WTC11 (cell line): Measurements from ENCODE around the gene PRTFDC1. TPM values are rescaled to one million over a fixed set of nuclear protein-coding genes. Genes with fewer than 3 reads are reported as not detected.

Source experiments
- ATAC-seq: fragments of 200-7000 bp; cut with Tn5 transposase; 2 replicates; pipeline ENCODE4 v1.10.0; 2021; ENCODE audit warnings: mild to moderate bottlenecking, moderate library complexity
- CTCF ChIA-PET: fragments of 300-600 bp; sonication (Branson Sonifier 250); formaldehyde crosslinking; loops from one replicate; lab custom pipeline; 2021; ENCODE audit warnings: antibody characterized with exemption; lab: Charles Lee
- POLR2A ChIA-PET: fragments of 350-600 bp; sonication (Branson Sonifier 250); formaldehyde crosslinking; loops from one replicate; lab custom pipeline; 2021; ENCODE audit warnings: antibody characterized with exemption; lab: Charles Lee
- DNase-seq: peaks from one replicate; pipeline ENCODE4 v3.0.0; 2021; ENCODE audit warnings: low spot score
- H3K27ac Mint-ChIP-seq: 2 replicates; pipeline ENCODE4 v1.8.0; 2021; ENCODE audit warnings: mixed read lengths
- H3K27me3 Mint-ChIP-seq: 2 replicates; pipeline ENCODE4 v1.8.0; 2021; ENCODE audit warnings: low read depth, mild to moderate bottlenecking, moderate library complexity, mixed read lengths
- H3K36me3 Mint-ChIP-seq: 2 replicates; pipeline ENCODE4 v1.8.0; 2021; ENCODE audit warnings: mixed read lengths
- H3K4me1 Mint-ChIP-seq: 2 replicates; pipeline ENCODE4 v1.8.0; 2022; ENCODE audit warnings: mixed read lengths
- H3K4me3 Mint-ChIP-seq: 2 replicates; pipeline ENCODE4 v1.8.0; 2021; ENCODE audit warnings: mild to moderate bottlenecking, moderate library complexity, mixed read lengths
- H3K9me3 Mint-ChIP-seq: 2 replicates; pipeline ENCODE4 v1.8.0; 2021; ENCODE audit warnings: mixed read lengths
- AR ChIP-seq: fragments of 250-450 bp; sonication (Bioruptor Pico); IDR thresholded peaks from 2 replicates; pipeline ENCODE4 v1.9.0; 2021; ENCODE audit warnings: mild to moderate bottlenecking
- ATF6 ChIP-seq: sonication (generic); formaldehyde crosslinking; IDR thresholded peaks from 2 replicates; pipeline ENCODE4 v1.8.1; 2023; ENCODE audit warnings: mild to moderate bottlenecking, missing genetic modification reagents
- CBFB ChIP-seq: sonication (generic); formaldehyde crosslinking; IDR thresholded peaks from 2 replicates; pipeline ENCODE4 v1.8.1; 2022; ENCODE audit warnings: mild to moderate bottlenecking, low read depth, missing genetic modification reagents
- CREM ChIP-seq: sonication (generic); formaldehyde crosslinking; IDR thresholded peaks from 2 replicates; pipeline ENCODE4 v1.8.1; 2022; ENCODE audit warnings: mild to moderate bottlenecking, missing genetic modification reagents, moderate library complexity
- E2F5 ChIP-seq: sonication (generic); formaldehyde crosslinking; IDR thresholded peaks from 2 replicates; pipeline ENCODE4 v1.8.1; 2022; ENCODE audit warnings: mild to moderate bottlenecking, moderate library complexity, missing genetic modification reagents
- ERG ChIP-seq: fragments of 250-450 bp; sonication (Bioruptor Pico); IDR thresholded peaks from 2 replicates; pipeline ENCODE4 v1.8.0; 2021; ENCODE audit warnings: mild to moderate bottlenecking
- ESRRA ChIP-seq: sonication (generic); formaldehyde crosslinking; IDR thresholded peaks from 2 replicates; pipeline ENCODE4 v1.8.1; 2022; ENCODE audit warnings: mild to moderate bottlenecking, missing genetic modification reagents, borderline replicate concordance
- NFATC4 ChIP-seq: fragments of 250-450 bp; sonication (Bioruptor Pico); IDR thresholded peaks from 2 replicates; pipeline ENCODE4 v1.9.0; 2021; ENCODE audit warnings: mild to moderate bottlenecking
- NR1H2 ChIP-seq: sonication (generic); formaldehyde crosslinking; IDR thresholded peaks from 2 replicates; pipeline ENCODE4 v1.9.0; 2021; ENCODE audit warnings: mild to moderate bottlenecking, moderate library complexity, missing genetic modification reagents
- NR3C1 ChIP-seq: sonication (generic); formaldehyde crosslinking; conservative IDR thresholded peaks from 2 replicates; pipeline ENCODE4 v1.8.1; 2023; ENCODE audit warnings: low read depth, mild to moderate bottlenecking, missing genetic modification reagents
- PRRX2 ChIP-seq: fragments of 250-450 bp; sonication (Bioruptor Pico); IDR thresholded peaks from 2 replicates; pipeline ENCODE4 v1.8.0; 2021; ENCODE audit warnings: mild to moderate bottlenecking
- SMAD4 ChIP-seq: sonication (generic); formaldehyde crosslinking; IDR thresholded peaks from 2 replicates; pipeline ENCODE4 v1.8.0; 2022; ENCODE audit warnings: mild to moderate bottlenecking, missing genetic modification reagents
- SOX15 ChIP-seq: fragments of 250-450 bp; sonication (Bioruptor Pico); IDR thresholded peaks from 2 replicates; pipeline ENCODE4 v1.9.0; 2021; ENCODE audit warnings: mild to moderate bottlenecking
- USF2 ChIP-seq: sonication (generic); formaldehyde crosslinking; IDR thresholded peaks from 2 replicates; pipeline ENCODE4 v1.8.1; 2023; ENCODE audit warnings: mild to moderate bottlenecking, missing genetic modification reagents, moderate library complexity
- ZBTB21 ChIP-seq: sonication (generic); formaldehyde crosslinking; IDR thresholded peaks from 2 replicates; pipeline ENCODE4 v1.8.1; 2023; ENCODE audit warnings: mild to moderate bottlenecking, missing genetic modification reagents, borderline replicate concordance
- total RNA-seq: library from RNA; stranded (reverse); gene quantifications from 3 replicates; pipeline ENCODE4 v1.2.3, GENCODE V29; 2021
- TF ChIP-seq, protein P1 (sequence below): sonication (generic); formaldehyde crosslinking; IDR thresholded peaks from 2 replicates; pipeline ENCODE4 v1.8.0; 2022; ENCODE audit warnings: mild to moderate bottlenecking, missing genetic modification reagents
- TF ChIP-seq, protein P2 (sequence below): sonication (generic); formaldehyde crosslinking; IDR thresholded peaks from 2 replicates; pipeline ENCODE4 v1.8.1; 2023; ENCODE audit warnings: mild to moderate bottlenecking, missing genetic modification reagents
- TF ChIP-seq, protein P3 (sequence below): sonication (generic); formaldehyde crosslinking; IDR thresholded peaks from 2 replicates; pipeline ENCODE4 v1.8.0; 2022; ENCODE audit warnings: mild to moderate bottlenecking, missing genetic modification reagents
- TF ChIP-seq, protein P4 (sequence below): sonication (generic); formaldehyde crosslinking; IDR thresholded peaks from 2 replicates; pipeline ENCODE4 v1.8.1; 2022; ENCODE audit warnings: low read depth, missing genetic modification reagents, borderline replicate concordance

PRTFDC1 gene
- total RNA-seq, 1 experiment from 2014 or later, result 6.1 TPM

GRCh38 chr10:24910574-24910973 lies 41.8 kb downstream of the PRTFDC1 start:
- Mint-ChIP-seq H3K4me3 (no peak overlapping the region), H3K4me1 (no peaks in the 10 kb centered on the region), H3K36me3 (no peaks in the 10 kb centered on the region), H3K9me3 (no peaks in the 10 kb centered on the region), H3K27me3 (no peaks in the 10 kb centered on the region; the same call in 1 of the 2 replicates), H3K27ac (no peak overlapping the region)
- TF ChIP-seq, protein P1, sequence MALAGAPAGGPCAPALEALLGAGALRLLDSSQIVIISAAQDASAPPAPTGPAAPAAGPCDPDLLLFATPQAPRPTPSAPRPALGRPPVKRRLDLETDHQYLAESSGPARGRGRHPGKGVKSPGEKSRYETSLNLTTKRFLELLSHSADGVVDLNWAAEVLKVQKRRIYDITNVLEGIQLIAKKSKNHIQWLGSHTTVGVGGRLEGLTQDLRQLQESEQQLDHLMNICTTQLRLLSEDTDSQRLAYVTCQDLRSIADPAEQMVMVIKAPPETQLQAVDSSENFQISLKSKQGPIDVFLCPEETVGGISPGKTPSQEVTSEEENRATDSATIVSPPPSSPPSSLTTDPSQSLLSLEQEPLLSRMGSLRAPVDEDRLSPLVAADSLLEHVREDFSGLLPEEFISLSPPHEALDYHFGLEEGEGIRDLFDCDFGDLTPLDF (CRISPR knock-in tag), result no peak
- TF ChIP-seq SMAD4 (CRISPR knock-in tag) (no peak), SOX15 (CRISPR knock-in tag) (no peak), ERG (CRISPR knock-in tag) (no peak), USF2 (no peak), CREM (CRISPR knock-in tag) (no peak), CBFB (CRISPR knock-in tag) (no peak)
- TF ChIP-seq, protein P2, sequence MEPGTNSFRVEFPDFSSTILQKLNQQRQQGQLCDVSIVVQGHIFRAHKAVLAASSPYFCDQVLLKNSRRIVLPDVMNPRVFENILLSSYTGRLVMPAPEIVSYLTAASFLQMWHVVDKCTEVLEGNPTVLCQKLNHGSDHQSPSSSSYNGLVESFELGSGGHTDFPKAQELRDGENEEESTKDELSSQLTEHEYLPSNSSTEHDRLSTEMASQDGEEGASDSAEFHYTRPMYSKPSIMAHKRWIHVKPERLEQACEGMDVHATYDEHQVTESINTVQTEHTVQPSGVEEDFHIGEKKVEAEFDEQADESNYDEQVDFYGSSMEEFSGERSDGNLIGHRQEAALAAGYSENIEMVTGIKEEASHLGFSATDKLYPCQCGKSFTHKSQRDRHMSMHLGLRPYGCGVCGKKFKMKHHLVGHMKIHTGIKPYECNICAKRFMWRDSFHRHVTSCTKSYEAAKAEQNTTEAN (CRISPR knock-in tag), result no peak
- DNase-seq (no peak), ATAC-seq (no peak)
- CTCF ChIA-PET, result no interaction called here
- POLR2A ChIA-PET, result no interaction called here

DNA sequence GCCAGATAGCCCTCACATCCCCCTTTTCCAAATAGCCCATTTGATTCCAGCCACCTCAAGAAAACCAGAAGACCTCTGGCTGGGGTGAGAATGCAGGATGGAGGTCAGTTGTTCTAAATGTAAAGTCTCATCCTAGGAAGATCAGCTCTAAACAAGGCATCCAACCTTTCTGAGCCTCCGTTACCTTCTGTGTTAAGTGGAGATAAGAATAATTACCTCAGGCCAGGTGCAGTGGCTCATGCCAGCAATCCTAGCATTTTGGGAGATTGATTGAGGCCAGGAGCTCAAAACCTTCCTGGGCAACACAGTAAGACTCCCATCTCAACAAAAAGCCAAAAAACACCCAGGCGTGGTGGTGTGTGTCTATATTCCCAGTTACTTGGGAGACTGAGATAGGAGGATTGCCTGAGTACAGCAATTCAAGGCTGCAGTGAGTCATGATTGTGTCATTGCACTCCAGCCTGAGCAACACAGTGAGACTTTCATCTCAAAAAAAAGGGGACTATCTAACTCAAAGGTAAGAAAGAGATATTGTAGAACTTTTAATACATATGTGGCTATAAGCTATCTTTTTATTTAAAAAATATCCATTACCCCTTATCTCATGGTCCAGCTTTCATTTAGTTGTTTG lies 43.5 kb downstream of the PRTFDC1 start:
- ATAC-seq (no peak), DNase-seq (no peak)
- no peaks in the 10 kb centered on the region for H3K4me1 Mint-ChIP-seq
- no peak overlapping the region for H3K4me3 Mint-ChIP-seq
- no peaks in the 10 kb centered on the region; the same call in 1 of the 2 replicates for H3K27me3 Mint-ChIP-seq
- H3K9me3 Mint-ChIP-seq, result no peaks in the 10 kb centered on the region
- H3K36me3 Mint-ChIP-seq, result no peaks in the 10 kb centered on the region
- ChIA-PET CTCF (no interaction called here), POLR2A (no interaction called here)
- no peak overlapping the region for H3K27ac Mint-ChIP-seq
- TF ChIP-seq AR (no peak), USF2 (no peak), NR1H2 (CRISPR knock-in tag) (no peak), NFATC4 (CRISPR knock-in tag) (no peak), PRRX2 (no peak), ZBTB21 (CRISPR knock-in tag) (no peak), E2F5 (no peak), NR3C1 (CRISPR knock-in tag) (no peak), ESRRA (CRISPR knock-in tag) (no peak), ATF6 (no peak)
- TF ChIP-seq, protein P2 (CRISPR knock-in tag), result no peak
- TF ChIP-seq, protein P3, sequence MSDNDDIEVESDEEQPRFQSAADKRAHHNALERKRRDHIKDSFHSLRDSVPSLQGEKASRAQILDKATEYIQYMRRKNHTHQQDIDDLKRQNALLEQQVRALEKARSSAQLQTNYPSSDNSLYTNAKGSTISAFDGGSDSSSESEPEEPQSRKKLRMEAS, result no peak
- TF ChIP-seq, protein P4, sequence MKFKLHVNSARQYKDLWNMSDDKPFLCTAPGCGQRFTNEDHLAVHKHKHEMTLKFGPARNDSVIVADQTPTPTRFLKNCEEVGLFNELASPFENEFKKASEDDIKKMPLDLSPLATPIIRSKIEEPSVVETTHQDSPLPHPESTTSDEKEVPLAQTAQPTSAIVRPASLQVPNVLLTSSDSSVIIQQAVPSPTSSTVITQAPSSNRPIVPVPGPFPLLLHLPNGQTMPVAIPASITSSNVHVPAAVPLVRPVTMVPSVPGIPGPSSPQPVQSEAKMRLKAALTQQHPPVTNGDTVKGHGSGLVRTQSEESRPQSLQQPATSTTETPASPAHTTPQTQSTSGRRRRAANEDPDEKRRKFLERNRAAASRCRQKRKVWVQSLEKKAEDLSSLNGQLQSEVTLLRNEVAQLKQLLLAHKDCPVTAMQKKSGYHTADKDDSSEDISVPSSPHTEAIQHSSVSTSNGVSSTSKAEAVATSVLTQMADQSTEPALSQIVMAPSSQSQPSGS (CRISPR knock-in tag), result no peak
